Stomach (tissue), 4 donors: ENCODE measurements around the gene LCE3A.

Experiments used
- CTCF ChIP-seq, 7 experiments: fragments of 450-650 bp in 4 of 7; fragments of 200-600 bp in 3 of 7; sonication (generic) in 3 of 7; IDR thresholded peaks; one replicate each; pipeline ENCODE4 v1.5.1; 2016 to 2019; ENCODE audit warnings: antibody characterized with exemption in 7 of 7, control low read depth in 2 of 7, mild to moderate bottlenecking in 1 of 7
- POLR2A ChIP-seq, 4 donors: fragments of 450-650 bp; IDR thresholded peaks; one replicate each; pipeline ENCODE4 v1.6.1; 2016; ENCODE audit warnings: antibody characterized with exemption in 4 of 4, control low read depth in 2 of 4, mild to moderate bottlenecking in 1 of 4, moderate library complexity in 1 of 4
- POLR2AphosphoS5 ChIP-seq, 3 donors: sonication (generic); formaldehyde crosslinking; IDR thresholded peaks; one replicate each; pipeline ENCODE4 v1.6.1; 2016; ENCODE audit warnings: antibody characterized with exemption in 3 of 3

GRCh38 chr1:152657677-152658076, 34.8 kb upstream of the LCE3A start:
- no peak for TF ChIP-seq CTCF (IDR thresholded peaks at IDR 0.05)
- TF ChIP-seq POLR2A (IDR thresholded peaks at IDR 0.05), result no peak
- no peak for TF ChIP-seq POLR2AphosphoS5 (IDR thresholded peaks at IDR 0.05)
